ENCODE data around the gene PRMT6. TPM values are rescaled to one million over a fixed set of nuclear protein-coding genes. Genes with fewer than 3 reads are reported as not detected.

The PRMT6 gene
- total and polyA plus RNA-seq, 10 of the 15 experiments (the other 5 are each of a cell fraction or from before 2014, with no cell fraction given), result 6.0 to 38.6 (median 26.3) TPM

DNA sequence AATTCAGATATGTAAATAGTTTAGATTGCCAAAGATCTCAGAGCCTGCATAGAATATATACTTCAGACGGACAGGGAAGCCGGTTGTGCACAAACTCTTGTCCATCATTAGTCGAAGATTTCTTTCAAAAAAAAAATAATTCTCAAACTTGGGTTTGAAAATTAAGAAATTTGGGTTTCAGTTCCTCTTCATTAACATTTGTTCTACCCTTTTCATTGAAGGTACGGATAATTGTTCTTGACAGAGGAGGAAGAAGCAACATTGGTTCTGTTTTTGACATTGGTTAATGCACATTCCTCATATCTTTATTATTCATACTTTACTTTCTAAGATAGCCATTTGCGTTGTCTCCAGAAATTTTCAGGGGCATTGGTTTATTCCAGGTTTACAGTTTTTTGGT lies 38.0 kb upstream of the PRMT6 start:
- H3K4me3 ChIP-seq, result no peak overlapping the region
- H3K27ac ChIP-seq (ENCODE audit: control insufficient read depth, insufficient read depth), result no peak overlapping the region
- no peak overlapping the region for H2AFZ ChIP-seq (ENCODE audit: control insufficient read depth, low read depth, low read length)
- H4K20me1 ChIP-seq (ENCODE audit: control insufficient read depth, insufficient read depth), result no peaks in the 10 kb centered on the region
- H3K4me2 ChIP-seq (ENCODE audit: control insufficient read depth, insufficient read depth), result no peak overlapping the region
- no peaks in the 10 kb centered on the region for H3K79me2 ChIP-seq (ENCODE audit: control insufficient read depth, insufficient read depth, low read length)
- ChIA-PET SMC1A (ENCODE audit: uncharacterized antibody, unreplicated experiment) (no interaction called here), POLR2A (no interaction called here), RAD21 (ENCODE audit: unreplicated experiment) (no interaction called here), CTCF (no interaction called here)
- H3K36me3 ChIP-seq (ENCODE audit: control insufficient read depth in 2 of 2, insufficient read depth in 2 of 2, low read length in 1 of 2), result no peaks in the 10 kb centered on the region
- ATAC-seq (no peak), FAIRE-seq (no peak), DNase-seq (ENCODE audit: low read depth, low spot score) (no peak)
- H3K4me1 ChIP-seq (ENCODE audit: control insufficient read depth, insufficient read depth, low read length), result no peaks in the 10 kb centered on the region
- in situ Hi-C loops (cut with MboI), result no loop called here
- intact Hi-C loops (cut with micrococcal nuclease; ENCODE audit: unreplicated experiment), result no loop called here
- 32% methylated on average over 5 of the region's 5 CpGs for WGBS (ENCODE audit: insufficient coverage, insufficient replicate concordance, low lambda C conversion rate, missing lambda C conversion rate)
- TF ChIP-seq EP300 (IDR thresholded peaks at IDR 0.05; ENCODE audit: borderline replicate concordance in 1 of 2, control insufficient read depth in 1 of 2, low read depth in 2 of 2, low read length in 2 of 2) (no peak), MTA2 (IDR thresholded peaks at IDR 0.05; ENCODE audit: low read depth) (peak; percentile 28; the same call in 1 of the 2 replicates), SPI1 (IDR thresholded peaks at IDR 0.05; ENCODE audit: borderline replicate concordance, insufficient read depth, low read depth, low read length) (peak; percentile 54), ZNF687 (IDR thresholded peaks at IDR 0.05) (no peak)
- H3K27me3 ChIP-seq (replicated peaks in 1 of 2; ENCODE audit: control insufficient read depth in 2 of 2, insufficient read depth in 2 of 2, low read length in 1 of 2), result no peaks in the 10 kb centered on the region
- no peaks in the 10 kb centered on the region for H3K9me3 ChIP-seq (replicated peaks; ENCODE audit: control insufficient read depth, insufficient read depth, low read length)
- no peak overlapping the region for H3K9ac ChIP-seq (ENCODE audit: control insufficient read depth, insufficient read depth, low read length)
- no TSS peak for BruUV-seq (replicated peaks)

Data from GM12878 (cell line).